SU-DHL-6 (cell line): Measurements from ENCODE around the gene ANO2.

Experiments
- H2AFZ ChIP-seq: fragments of 200-600 bp; sonication (generic); 2 replicates; pipeline ENCODE4 v1.6.1; 2014; ENCODE audit warnings: low read depth, mild to moderate bottlenecking, moderate library complexity, mixed read lengths, antibody characterized with exemption, low read length; ENCODE audit not compliant: severe bottlenecking
- H3F3A ChIP-seq: fragments of 200-600 bp; shearing (Covaris generic); 2 replicates; pipeline ENCODE4 v1.6.0; 2016; ENCODE audit warnings: antibody characterized with exemption, mild to moderate bottlenecking; ENCODE audit not compliant: insufficient read depth
- H3K27ac ChIP-seq: fragments of 200-600 bp; sonication (generic); 2 replicates; pipeline ENCODE4 v1.5.1; 2016; ENCODE audit warnings: low read depth, mild to moderate bottlenecking, low read length, moderate library complexity, mixed read lengths
- H3K27me3 ChIP-seq: fragments of 200-600 bp; sonication (generic), shearing (Covaris generic); 2 replicates; pipeline ENCODE4 v1.6.0; 2014; ENCODE audit warnings: mild to moderate bottlenecking, low read length
- H3K36me3 ChIP-seq: fragments of 200-600 bp; sonication (generic); 2 replicates; pipeline ENCODE4 v1.6.1; 2014; ENCODE audit warnings: mild to moderate bottlenecking, low read length, mixed read lengths
- H3K4me2 ChIP-seq: fragments of 300-600, 200-600 bp; shearing (Covaris generic), sonication (generic); 2 replicates; pipeline ENCODE4 v1.6.0; 2014; ENCODE audit warnings: low read length, low read depth, mild to moderate bottlenecking; ENCODE audit not compliant: poor library complexity, severe bottlenecking
- H3K4me3 ChIP-seq: fragments of 200-600 bp; sonication (generic); 2 replicates; pipeline ENCODE4 v1.5.1; 2014; ENCODE audit warnings: antibody characterized with exemption, low read length, mild to moderate bottlenecking, mixed read lengths; ENCODE audit not compliant: insufficient read depth, poor library complexity, severe bottlenecking
- H3K79me2 ChIP-seq: fragments of 200-600 bp; sonication (generic); 2 replicates; pipeline ENCODE4 v1.6.1; 2014; ENCODE audit warnings: mild to moderate bottlenecking, low read length, moderate library complexity; ENCODE audit not compliant: insufficient read depth
- H3K9ac ChIP-seq: fragments of 200-600 bp; sonication (generic); 2 replicates; pipeline ENCODE4 v1.7.0; 2014; ENCODE audit warnings: mild to moderate bottlenecking, low read length
- H3K9me2 ChIP-seq: fragments of 200-600 bp; sonication (generic); replicated peaks from 2 replicates; pipeline ENCODE4 v1.6.1; 2014; ENCODE audit warnings: low read length; ENCODE audit not compliant: insufficient read depth
- H3K9me3 ChIP-seq: fragments of 200-600 bp; sonication (generic); 2 replicates; pipeline ENCODE4 v1.6.1; 2014; ENCODE audit warnings: low read length, mixed read lengths; ENCODE audit not compliant: insufficient read depth
- H4K20me1 ChIP-seq: fragments of 200-600 bp; sonication (generic); 2 replicates; pipeline ENCODE4 v1.6.1; 2014; ENCODE audit warnings: low read depth, mild to moderate bottlenecking, antibody characterized with exemption, low read length, moderate library complexity, mixed read lengths
- CTCF ChIP-seq: fragments of 200-600 bp; sonication (generic); IDR thresholded peaks from one replicate; pipeline ENCODE4 v1.5.1; 2017; ENCODE audit warnings: antibody characterized with exemption, mild to moderate bottlenecking, low read length, moderate library complexity; ENCODE audit not compliant: insufficient read depth, poor library complexity, severe bottlenecking
- EZH2phosphoT487 ChIP-seq: fragments of 200-600 bp; sonication (generic), shearing (Covaris generic); conservative IDR thresholded peaks from 2 replicates; pipeline ENCODE4 v1.6.1; 2018; ENCODE audit warnings: mild to moderate bottlenecking, antibody characterized with exemption, low read length, moderate library complexity, mixed read lengths

The ANO2 gene

GRCh38 chr12:5524116-5524768 lies 420.8 kb downstream of the ANO2 start:
- Histone ChIP-seq H3K36me3 (no peaks in the 10 kb centered on the region), H3K27me3 (no peaks in the 10 kb centered on the region), H3K79me2 (no peaks in the 10 kb centered on the region), H3F3A (no peaks in the 10 kb centered on the region), H3K4me3 (no peak overlapping the region), H4K20me1 (no peaks in the 10 kb centered on the region), H3K27ac (no peak overlapping the region), H3K9me2 (no peaks in the 10 kb centered on the region), H2AFZ (no peak overlapping the region), H3K9ac (no peak overlapping the region), H3K9me3 (no peaks in the 10 kb centered on the region), H3K4me2 (no peak overlapping the region)
- TF ChIP-seq CTCF = no peak
- TF ChIP-seq EZH2phosphoT487 = no peak

GRCh38 chr12:5523396-5524115 lies 421.5 kb downstream of the ANO2 start:
- Histone ChIP-seq H3K27ac (no peak overlapping the region), H3K9me3 (no peaks in the 10 kb centered on the region), H3K27me3 (no peaks in the 10 kb centered on the region), H3K79me2 (no peaks in the 10 kb centered on the region), H3K9ac (no peak overlapping the region), H4K20me1 (no peaks in the 10 kb centered on the region), H3F3A (no peaks in the 10 kb centered on the region), H2AFZ (no peak overlapping the region), H3K36me3 (no peaks in the 10 kb centered on the region), H3K4me3 (no peak overlapping the region), H3K9me2 (no peaks in the 10 kb centered on the region), H3K4me2 (no peak overlapping the region)
- TF ChIP-seq EZH2phosphoT487 = no peak
- no peak for TF ChIP-seq CTCF

- no peak overlapping the region for H3K4me2 ChIP-seq
- H3K79me2 ChIP-seq = no peaks in the 10 kb centered on the region
- H3K9me3 ChIP-seq = no peaks in the 10 kb centered on the region
- H3F3A ChIP-seq = no peaks in the 10 kb centered on the region
- H3K27ac ChIP-seq = no peak overlapping the region
- no peaks in the 10 kb centered on the region for H4K20me1 ChIP-seq
- no peak overlapping the region for H3K4me3 ChIP-seq
- no peaks in the 10 kb centered on the region for H3K36me3 ChIP-seq
- H3K9me2 ChIP-seq = no peaks in the 10 kb centered on the region
- H2AFZ ChIP-seq = no peak overlapping the region
- H3K27me3 ChIP-seq = no peaks in the 10 kb centered on the region
- no peak for TF ChIP-seq EZH2phosphoT487
- TF ChIP-seq CTCF = no peak
- H3K9ac ChIP-seq = no peak overlapping the region
Measured at GRCh38 chr12:5522432-5523335, 422.4 kb downstream of the ANO2 start.
